Measurements from ENCODE around the gene MYOG. TPM values are rescaled to one million over a fixed set of nuclear protein-coding genes. Genes with fewer than 3 reads are reported as not detected.
A peak's percentile ranks its signal among the peaks of the same experiment; 100 is the strongest.

Gene MYOG
- total and polyA plus RNA-seq, 10 donors: not detected

DNA sequence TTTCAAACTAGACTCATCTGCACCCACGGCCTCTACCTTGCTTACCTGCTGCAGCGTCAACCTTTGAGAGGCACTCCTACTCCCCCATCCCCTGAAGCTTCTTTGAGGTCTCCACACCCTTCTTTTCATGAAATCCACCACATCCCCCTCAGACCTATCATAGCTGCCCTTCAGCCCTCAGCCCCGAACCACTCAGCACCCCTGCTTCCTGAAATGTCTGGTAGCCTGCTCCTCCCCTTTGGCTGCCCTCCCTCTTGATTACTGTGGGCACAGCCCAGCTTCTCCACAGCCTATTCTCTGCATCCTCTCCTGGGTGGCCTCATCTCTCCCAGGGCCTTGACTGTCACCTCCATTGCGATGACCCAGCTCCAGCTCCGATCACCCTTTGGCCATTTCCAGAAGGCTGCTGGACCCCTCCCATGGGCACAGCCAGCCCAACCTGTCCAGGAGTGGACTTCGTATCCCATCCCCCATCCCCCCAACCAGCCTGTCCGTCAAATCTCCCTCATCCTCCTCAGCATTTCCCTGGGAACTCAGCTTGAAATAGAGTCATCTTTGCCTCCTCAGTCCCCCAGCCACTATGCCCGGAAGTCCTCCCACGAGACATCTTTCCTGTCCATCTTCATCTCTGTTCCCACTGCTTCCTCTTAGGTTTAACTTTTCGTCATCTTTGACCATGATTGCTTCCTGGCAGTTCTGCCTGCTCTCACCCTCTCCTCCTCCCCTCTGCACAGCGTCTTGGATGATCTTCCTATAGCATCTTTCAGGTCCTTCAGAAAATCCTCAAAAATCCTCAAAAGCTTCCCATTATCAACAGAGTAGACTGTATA lies 35.6 kb upstream of the MYOG start:
- H3K27ac ChIP-seq: peak overlapping the region in 1 of 8 donors; percentile 21
- peaks cover 0 to 36% (median 9%) of the 10 kb centered on the region in 6 donors for H3K4me1 ChIP-seq
- TF ChIP-seq POLR2AphosphoS5 (IDR thresholded peaks at IDR 0.05): no peak
- TF ChIP-seq POLR2A (IDR thresholded peaks at IDR 0.05): no peak
- peaks cover 0 to 95% (median 15%) of the 10 kb centered on the region in 7 donors for H3K27me3 ChIP-seq (replicated peaks in 1 of 7)
- no peak overlapping the region for H3K4me3 ChIP-seq
- 31 to 37% (median 34%) methylated on average over 11 of the region's 11 CpGs for WGBS, 5 donors
- no peaks in the 10 kb centered on the region for H3K36me3 ChIP-seq
- no peak for DNase-seq
- H3K9me3 ChIP-seq: no peaks in the 10 kb centered on the region
- intact Hi-C loops (cut with DNase I; ENCODE audit: low total_unique reads): no loop called here

DNA sequence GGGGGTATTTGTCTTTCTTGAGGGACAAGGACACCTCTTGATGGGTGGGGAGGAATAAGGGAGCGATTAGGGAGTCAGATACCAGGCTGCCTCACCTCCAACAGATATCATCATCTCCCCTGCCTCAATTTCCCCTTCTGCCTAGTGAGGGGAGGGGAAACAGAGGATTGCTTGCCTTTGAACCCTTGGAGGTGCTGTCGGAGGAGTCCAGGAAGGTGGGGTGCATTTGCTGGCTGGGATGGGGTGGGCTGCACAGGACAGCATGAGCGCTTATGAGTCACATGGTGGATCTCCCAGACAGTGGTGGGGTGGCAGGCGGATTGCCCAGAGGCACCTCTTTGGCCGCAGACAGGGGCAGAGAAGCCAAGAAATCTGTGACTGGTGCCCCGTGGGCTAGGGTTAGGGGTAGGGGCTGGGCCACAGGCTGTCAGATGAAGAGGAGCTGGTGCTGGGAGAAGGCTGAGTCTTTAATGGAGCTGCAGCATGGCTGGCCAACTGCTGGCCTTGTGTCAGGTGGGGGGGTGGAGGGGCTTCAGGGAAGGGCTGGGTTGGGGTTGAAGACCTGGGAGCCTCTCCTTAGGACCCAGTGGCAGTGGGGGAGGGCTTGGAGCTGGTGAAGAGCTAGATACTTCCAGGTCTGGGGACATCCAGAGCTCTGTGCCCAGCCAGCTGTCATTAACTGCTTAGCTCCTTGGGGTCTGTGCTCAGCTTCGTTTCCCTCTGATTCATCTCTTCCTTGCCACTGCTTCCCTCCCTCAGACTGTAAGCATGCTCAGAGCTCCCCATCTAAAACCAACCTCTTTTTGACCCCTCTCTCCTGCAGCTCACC lies 34.7 kb upstream of the MYOG start:
- intact Hi-C loops (cut with DNase I; ENCODE audit: low total_unique reads): no loop called here
- WGBS, 5 donors: 67 to 79% (median 75%) methylated on average over 6 to 7 of the region's 7 CpGs
- H3K36me3 ChIP-seq: no peaks in the 10 kb centered on the region
- H3K4me1 ChIP-seq: peaks cover 0 to 27% (median 5%) of the 10 kb centered on the region in 6 donors
- H3K27me3 ChIP-seq (replicated peaks in 1 of 7): peaks cover 0 to 95% (median 14%) of the 10 kb centered on the region in 7 donors
- TF ChIP-seq POLR2A (IDR thresholded peaks at IDR 0.05) (no peak), POLR2AphosphoS5 (IDR thresholded peaks at IDR 0.05) (no peak)
- TF ChIP-seq, protein P1, sequence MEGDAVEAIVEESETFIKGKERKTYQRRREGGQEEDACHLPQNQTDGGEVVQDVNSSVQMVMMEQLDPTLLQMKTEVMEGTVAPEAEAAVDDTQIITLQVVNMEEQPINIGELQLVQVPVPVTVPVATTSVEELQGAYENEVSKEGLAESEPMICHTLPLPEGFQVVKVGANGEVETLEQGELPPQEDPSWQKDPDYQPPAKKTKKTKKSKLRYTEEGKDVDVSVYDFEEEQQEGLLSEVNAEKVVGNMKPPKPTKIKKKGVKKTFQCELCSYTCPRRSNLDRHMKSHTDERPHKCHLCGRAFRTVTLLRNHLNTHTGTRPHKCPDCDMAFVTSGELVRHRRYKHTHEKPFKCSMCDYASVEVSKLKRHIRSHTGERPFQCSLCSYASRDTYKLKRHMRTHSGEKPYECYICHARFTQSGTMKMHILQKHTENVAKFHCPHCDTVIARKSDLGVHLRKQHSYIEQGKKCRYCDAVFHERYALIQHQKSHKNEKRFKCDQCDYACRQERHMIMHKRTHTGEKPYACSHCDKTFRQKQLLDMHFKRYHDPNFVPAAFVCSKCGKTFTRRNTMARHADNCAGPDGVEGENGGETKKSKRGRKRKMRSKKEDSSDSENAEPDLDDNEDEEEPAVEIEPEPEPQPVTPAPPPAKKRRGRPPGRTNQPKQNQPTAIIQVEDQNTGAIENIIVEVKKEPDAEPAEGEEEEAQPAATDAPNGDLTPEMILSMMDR (IDR thresholded peaks at IDR 0.05 in 8 of 11, conservative IDR thresholded peaks at IDR 0.05 in 3 of 11): no peak
- H3K9me3 ChIP-seq: no peaks in the 10 kb centered on the region
- DNase-seq: no peak
- no peak overlapping the region for H3K27ac ChIP-seq
- no peak overlapping the region for H3K4me3 ChIP-seq

DNA sequence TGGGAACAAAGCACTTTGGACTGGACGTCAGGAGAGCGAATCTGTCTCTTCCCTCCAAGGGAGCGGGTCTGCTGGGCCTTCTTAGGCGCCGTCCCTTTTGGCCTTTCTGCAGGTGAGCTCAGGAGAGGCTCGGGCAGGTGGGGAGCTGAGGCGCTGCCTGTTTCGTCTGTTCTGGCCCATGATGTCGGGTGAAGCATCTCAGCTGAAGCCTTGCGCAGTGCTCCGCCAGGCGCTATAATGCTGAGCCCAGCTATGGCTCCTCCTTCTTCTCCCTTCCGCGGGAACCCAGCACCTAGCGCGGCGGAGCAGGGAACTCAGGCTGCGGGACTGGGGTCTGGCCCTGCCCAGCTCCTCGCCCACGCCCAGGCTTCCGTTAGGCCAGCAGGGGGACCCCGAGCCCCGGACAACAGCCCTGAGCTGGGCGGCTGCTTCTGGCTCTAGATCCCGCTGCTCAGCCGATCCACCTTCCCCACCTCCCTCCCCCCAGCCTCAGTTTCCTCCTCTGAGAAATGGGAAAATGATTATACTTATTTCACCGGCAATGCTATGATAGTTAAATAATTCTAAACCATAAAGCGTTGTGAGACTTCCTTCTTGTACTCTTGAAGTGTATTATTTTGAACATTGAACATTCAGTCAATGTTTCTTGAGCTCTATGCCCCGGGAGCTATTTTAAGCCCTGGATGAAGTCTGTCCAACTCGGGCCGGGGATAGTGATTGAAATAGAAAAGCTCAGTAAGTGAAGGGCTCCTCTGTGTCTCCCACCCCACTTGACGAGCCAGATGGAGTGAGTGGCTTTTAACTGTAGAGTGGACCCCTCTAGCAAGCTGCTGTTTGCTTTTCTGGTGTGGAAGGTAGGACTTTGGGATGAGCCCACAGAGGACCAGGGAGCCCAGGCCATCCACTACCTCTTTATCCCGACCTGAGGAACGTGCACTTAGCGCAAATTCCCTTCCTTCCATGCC lies 32.1 kb upstream of the MYOG start:
- 28 to 33% (median 29%) methylated on average over 34 to 35 of the region's 35 CpGs for WGBS, 5 donors
- Histone ChIP-seq H3K27me3 (replicated peaks in 1 of 7) (peaks cover 0 to 74% (median 12%) of the 10 kb centered on the region in 7 donors), H3K9me3 (no peaks in the 10 kb centered on the region), H3K27ac (peak overlapping the region in 1 of 8 donors; percentile 4), H3K36me3 (no peaks in the 10 kb centered on the region), H3K4me3 (no peak overlapping the region), H3K4me1 (peaks cover 0 to 21% (median 2%) of the 10 kb centered on the region in 6 donors)
- TF ChIP-seq POLR2AphosphoS5 (IDR thresholded peaks at IDR 0.05): no peak
- TF ChIP-seq, protein P1 (IDR thresholded peaks at IDR 0.05 in 8 of 11, conservative IDR thresholded peaks at IDR 0.05 in 3 of 11): peak in 9 of 11 experiments; percentile 50 to 80 (median 64)
- TF ChIP-seq POLR2A (IDR thresholded peaks at IDR 0.05): no peak
- intact Hi-C loops (cut with DNase I; ENCODE audit: low total_unique reads): loop anchor here (5.0 kb wide), 1 partner anchor 99 kb away; no protein-coding TSS in a partner anchor
- peak; percentile 86 for DNase-seq

Data from spleen (tissue), 11 donors.